Measurements from ENCODE around the gene NDUFS4.

The NDUFS4 gene

DNA sequence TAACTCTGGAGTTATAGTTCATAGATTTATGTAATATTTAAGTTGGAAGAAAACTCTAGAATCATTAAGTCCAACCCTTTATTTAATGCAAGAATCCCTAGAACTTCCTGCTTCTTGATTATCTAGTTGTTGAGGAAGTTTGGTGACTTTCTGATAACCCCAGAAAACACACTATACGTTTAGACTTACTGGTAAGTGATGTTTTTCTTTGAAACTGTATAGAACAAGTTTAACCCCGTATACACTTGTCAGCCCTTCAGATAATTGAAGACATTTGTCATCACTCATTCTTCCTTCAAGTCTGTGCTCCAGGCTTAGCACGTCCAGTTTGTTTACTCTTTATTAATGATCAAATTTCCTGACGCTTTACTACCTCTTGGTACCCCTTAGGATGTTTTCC lies 9.0 kb downstream of the NDUFS4 start:
- Histone ChIP-seq H2AFZ (ENCODE audit: low read length, unreplicated experiment) (no peak overlapping the region), H3K79me2 (ENCODE audit: control insufficient read depth, insufficient read depth, low read length, unreplicated experiment) (peaks cover 79% of the 10 kb centered on the region), H3K36me3 (ENCODE audit: insufficient read depth, low read length) (no peaks in the 10 kb centered on the region), H3K4me1 (ENCODE audit: control insufficient read depth, insufficient read depth, low read length, unreplicated experiment) (no peaks in the 10 kb centered on the region), H3K27ac (ENCODE audit: low read depth, low read length) (no peak overlapping the region), H3K4me3 (ENCODE audit: low read depth, low read length) (no peak overlapping the region), H3K27me3 (ENCODE audit: insufficient read depth, low read length) (no peaks in the 10 kb centered on the region)

DNA sequence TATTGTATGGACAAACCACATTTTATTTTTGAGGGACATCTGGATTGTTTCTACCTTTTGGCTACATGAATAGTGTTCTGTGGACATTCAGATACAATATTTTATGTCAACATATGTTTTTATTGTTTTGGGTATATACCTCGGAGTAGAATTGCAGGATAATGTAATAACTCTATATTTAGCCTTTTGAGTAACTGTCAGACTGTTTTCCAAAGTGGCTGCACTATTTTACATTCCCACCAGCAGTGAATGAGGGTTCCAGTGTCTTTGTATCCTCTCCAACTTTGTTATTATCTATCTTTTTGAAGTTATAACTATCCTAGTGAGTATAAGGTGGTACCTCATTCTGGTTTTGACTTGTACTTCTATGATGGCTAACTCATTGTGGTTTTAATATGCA lies 11.0 kb downstream of the NDUFS4 start:
- Histone ChIP-seq H3K27me3 (ENCODE audit: insufficient read depth, low read length) (no peaks in the 10 kb centered on the region), H3K36me3 (ENCODE audit: insufficient read depth, low read length) (no peaks in the 10 kb centered on the region), H3K27ac (ENCODE audit: low read depth, low read length) (no peak overlapping the region), H3K4me1 (ENCODE audit: control insufficient read depth, insufficient read depth, low read length, unreplicated experiment) (no peaks in the 10 kb centered on the region), H3K4me3 (ENCODE audit: low read depth, low read length) (no peak overlapping the region), H3K79me2 (ENCODE audit: control insufficient read depth, insufficient read depth, low read length, unreplicated experiment) (peaks cover 80% of the 10 kb centered on the region), H2AFZ (ENCODE audit: low read length, unreplicated experiment) (no peak overlapping the region)

DNA sequence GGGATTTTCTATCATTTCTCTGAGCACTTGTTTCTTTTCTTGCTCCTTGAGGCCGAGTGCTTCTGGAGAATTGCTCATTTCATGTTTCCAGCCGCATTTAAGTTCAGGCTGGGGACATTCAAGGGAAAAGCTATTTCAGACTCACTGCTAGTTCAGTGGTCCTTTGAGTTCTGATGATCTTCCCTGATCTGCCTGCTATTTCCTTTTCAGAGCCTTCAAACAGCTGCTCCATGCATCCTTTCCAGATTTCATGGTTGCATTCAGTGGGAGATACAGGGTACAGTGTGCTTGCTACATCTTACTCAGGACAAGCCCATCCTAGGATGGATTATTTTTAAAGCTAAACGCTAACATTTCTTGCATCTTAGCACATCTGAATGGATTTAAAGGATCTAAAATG lies 14.7 kb downstream of the NDUFS4 start:
- Histone ChIP-seq H3K36me3 (ENCODE audit: insufficient read depth, low read length) (0 out of 2 replicates have a peak, but pooled peaks cover 3% of the 10 kb centered on the region), H3K79me2 (ENCODE audit: control insufficient read depth, insufficient read depth, low read length, unreplicated experiment) (peaks cover 86% of the 10 kb centered on the region), H3K27me3 (ENCODE audit: insufficient read depth, low read length) (no peaks in the 10 kb centered on the region), H2AFZ (ENCODE audit: low read length, unreplicated experiment) (no peak overlapping the region), H3K4me3 (ENCODE audit: low read depth, low read length) (no peak overlapping the region), H3K4me1 (ENCODE audit: control insufficient read depth, insufficient read depth, low read length, unreplicated experiment) (no peaks in the 10 kb centered on the region), H3K27ac (ENCODE audit: low read depth, low read length) (no peak overlapping the region)

DNA sequence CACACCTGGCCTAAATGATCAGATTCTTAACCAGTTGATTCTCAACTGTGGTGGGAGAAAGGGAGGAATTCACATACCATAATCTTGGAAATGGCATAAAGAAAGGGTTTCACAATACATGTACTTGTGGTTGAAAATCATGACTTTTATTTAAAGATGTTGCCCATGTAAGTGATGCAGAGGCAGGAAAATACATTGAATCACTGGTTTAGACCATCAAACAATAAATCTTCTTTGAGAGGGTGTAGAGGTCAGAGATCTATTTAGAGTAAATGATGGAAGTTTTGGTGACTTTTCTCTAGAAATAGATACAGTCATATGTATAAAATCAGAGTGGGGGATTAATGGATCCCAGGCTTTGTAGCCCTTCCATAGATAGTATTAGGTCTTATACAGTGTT lies 15.4 kb downstream of the NDUFS4 start:
- H3K4me3 ChIP-seq (ENCODE audit: low read depth, low read length), result no peak overlapping the region
- H3K79me2 ChIP-seq (ENCODE audit: control insufficient read depth, insufficient read depth, low read length, unreplicated experiment), result peaks cover 86% of the 10 kb centered on the region
- H2AFZ ChIP-seq (ENCODE audit: low read length, unreplicated experiment), result no peak overlapping the region
- no peak overlapping the region for H3K27ac ChIP-seq (ENCODE audit: low read depth, low read length)
- no peaks in the 10 kb centered on the region for H3K27me3 ChIP-seq (ENCODE audit: insufficient read depth, low read length)
- H3K4me1 ChIP-seq (ENCODE audit: control insufficient read depth, insufficient read depth, low read length, unreplicated experiment), result no peaks in the 10 kb centered on the region
- 0 out of 2 replicates have a peak, but pooled peaks cover 3% of the 10 kb centered on the region for H3K36me3 ChIP-seq (ENCODE audit: insufficient read depth, low read length)

DNA sequence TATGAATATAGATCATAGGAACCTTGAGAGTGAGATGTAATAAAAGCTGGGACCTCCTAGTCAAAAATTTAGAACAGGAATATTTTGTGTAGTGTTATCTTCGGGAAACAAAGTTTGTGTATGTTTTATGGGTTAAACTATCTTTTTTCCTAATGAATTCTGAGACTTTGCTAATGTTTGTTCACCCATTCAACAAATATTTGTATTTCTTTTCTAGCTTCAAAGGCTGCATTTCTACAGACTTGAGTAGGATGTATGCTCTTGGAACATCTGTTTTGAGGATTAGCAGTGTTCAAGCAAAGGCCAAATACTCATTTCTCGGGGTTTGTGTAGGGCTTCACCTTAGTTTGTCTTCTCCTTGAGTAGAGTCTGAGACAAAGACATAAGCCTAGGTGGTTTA lies 16.2 kb downstream of the NDUFS4 start:
- no peaks in the 10 kb centered on the region for H3K4me1 ChIP-seq (ENCODE audit: control insufficient read depth, insufficient read depth, low read length, unreplicated experiment)
- H3K79me2 ChIP-seq (ENCODE audit: control insufficient read depth, insufficient read depth, low read length, unreplicated experiment), result peaks cover 79% of the 10 kb centered on the region
- H2AFZ ChIP-seq (ENCODE audit: low read length, unreplicated experiment), result no peak overlapping the region
- no peak overlapping the region for H3K4me3 ChIP-seq (ENCODE audit: low read depth, low read length)
- H3K36me3 ChIP-seq (ENCODE audit: insufficient read depth, low read length), result 0 out of 2 replicates have a peak, but pooled peaks cover 3% of the 10 kb centered on the region
- H3K27me3 ChIP-seq (ENCODE audit: insufficient read depth, low read length), result no peaks in the 10 kb centered on the region
- no peak overlapping the region for H3K27ac ChIP-seq (ENCODE audit: low read depth, low read length)

DNA sequence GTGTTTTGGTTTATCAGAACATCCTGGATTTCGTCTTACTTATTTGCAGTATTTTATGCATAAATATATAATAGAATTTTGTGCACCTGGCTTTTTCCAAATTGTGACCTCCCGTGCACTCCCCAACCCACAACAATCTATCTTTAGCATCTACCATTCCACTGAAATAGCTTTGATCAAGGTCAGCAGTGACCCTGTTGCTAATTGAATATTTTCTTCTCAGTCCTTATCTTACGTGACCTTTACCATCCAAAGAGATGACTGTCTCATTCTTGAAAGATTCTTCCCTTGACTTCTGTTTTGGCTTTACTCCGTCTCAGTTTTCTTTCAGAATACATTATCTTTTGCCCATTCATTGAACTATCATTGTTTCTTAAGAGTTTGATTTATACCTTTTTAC lies 18.4 kb downstream of the NDUFS4 start:
- Histone ChIP-seq H3K4me3 (ENCODE audit: low read depth, low read length) (no peak overlapping the region), H3K27me3 (ENCODE audit: insufficient read depth, low read length) (no peaks in the 10 kb centered on the region), H3K79me2 (ENCODE audit: control insufficient read depth, insufficient read depth, low read length, unreplicated experiment) (peaks cover 68% of the 10 kb centered on the region), H2AFZ (ENCODE audit: low read length, unreplicated experiment) (no peak overlapping the region), H3K36me3 (ENCODE audit: insufficient read depth, low read length) (0 out of 2 replicates have a peak, but pooled peaks cover 3% of the 10 kb centered on the region), H3K27ac (ENCODE audit: low read depth, low read length) (no peak overlapping the region), H3K4me1 (ENCODE audit: control insufficient read depth, insufficient read depth, low read length, unreplicated experiment) (no peaks in the 10 kb centered on the region)

DNA sequence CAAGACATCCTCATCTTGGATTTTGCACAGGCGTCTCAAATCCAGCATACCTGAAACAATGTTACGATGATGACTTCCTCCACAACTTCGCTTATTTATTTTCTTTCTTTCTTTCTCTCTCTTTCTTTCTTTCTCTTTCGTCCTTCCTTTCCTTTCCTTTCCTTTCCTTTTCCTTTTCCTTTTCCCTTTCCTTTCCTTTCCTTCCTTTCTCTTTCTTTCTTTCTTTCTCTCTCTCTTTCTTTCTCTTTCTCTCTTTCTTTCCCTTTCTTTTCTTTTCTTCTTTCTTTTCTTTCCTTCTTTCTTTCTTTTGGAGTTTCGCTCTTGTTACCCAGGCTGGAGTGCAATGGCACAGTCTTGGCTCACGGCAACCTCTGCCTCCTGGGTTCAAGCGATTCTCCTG lies 20.1 kb downstream of the NDUFS4 start:
- peaks cover 66% of the 10 kb centered on the region for H3K79me2 ChIP-seq (ENCODE audit: control insufficient read depth, insufficient read depth, low read length, unreplicated experiment)
- H3K36me3 ChIP-seq (ENCODE audit: insufficient read depth, low read length), result 0 out of 2 replicates have a peak, but pooled peaks cover 3% of the 10 kb centered on the region

DNA sequence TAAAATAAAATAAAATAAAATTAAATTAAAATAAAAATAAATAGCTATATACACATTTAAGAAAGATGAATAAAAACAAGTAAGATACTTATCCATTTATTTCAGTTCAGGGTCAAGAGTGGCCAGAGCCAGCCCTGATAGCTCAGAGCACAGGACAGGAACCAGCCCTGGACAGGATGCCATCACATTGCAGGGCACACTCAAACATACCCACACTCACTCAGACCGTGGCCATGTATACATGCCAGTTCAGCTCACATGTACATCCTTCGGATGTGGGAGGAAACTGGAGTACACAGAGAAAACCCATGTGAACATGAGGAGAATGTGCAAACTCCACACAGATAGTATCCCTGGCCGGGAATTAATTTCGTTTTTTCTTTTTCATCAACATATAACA lies 21.8 kb downstream of the NDUFS4 start:
- H3K79me2 ChIP-seq (ENCODE audit: control insufficient read depth, insufficient read depth, low read length, unreplicated experiment), result peaks cover 55% of the 10 kb centered on the region
- H3K4me3 ChIP-seq (ENCODE audit: low read depth, low read length), result no peak overlapping the region
- H3K36me3 ChIP-seq (ENCODE audit: insufficient read depth, low read length), result 0 out of 2 replicates have a peak, but pooled peaks cover 3% of the 10 kb centered on the region
- no peak overlapping the region for H3K27ac ChIP-seq (ENCODE audit: low read depth, low read length)
- no peak overlapping the region for H2AFZ ChIP-seq (ENCODE audit: low read length, unreplicated experiment)
- H3K27me3 ChIP-seq (ENCODE audit: insufficient read depth, low read length), result no peaks in the 10 kb centered on the region
- no peaks in the 10 kb centered on the region for H3K4me1 ChIP-seq (ENCODE audit: control insufficient read depth, insufficient read depth, low read length, unreplicated experiment)

More for the DNA sequence above, 20.1 kb downstream of the NDUFS4 start:
- H3K27me3 ChIP-seq (ENCODE audit: insufficient read depth, low read length), result no peaks in the 10 kb centered on the region
- no peak overlapping the region for H3K27ac ChIP-seq (ENCODE audit: low read depth, low read length)
- H3K4me3 ChIP-seq (ENCODE audit: low read depth, low read length), result no peak overlapping the region
- no peak overlapping the region for H2AFZ ChIP-seq (ENCODE audit: low read length, unreplicated experiment)
- H3K4me1 ChIP-seq (ENCODE audit: control insufficient read depth, insufficient read depth, low read length, unreplicated experiment), result no peaks in the 10 kb centered on the region

DNA sequence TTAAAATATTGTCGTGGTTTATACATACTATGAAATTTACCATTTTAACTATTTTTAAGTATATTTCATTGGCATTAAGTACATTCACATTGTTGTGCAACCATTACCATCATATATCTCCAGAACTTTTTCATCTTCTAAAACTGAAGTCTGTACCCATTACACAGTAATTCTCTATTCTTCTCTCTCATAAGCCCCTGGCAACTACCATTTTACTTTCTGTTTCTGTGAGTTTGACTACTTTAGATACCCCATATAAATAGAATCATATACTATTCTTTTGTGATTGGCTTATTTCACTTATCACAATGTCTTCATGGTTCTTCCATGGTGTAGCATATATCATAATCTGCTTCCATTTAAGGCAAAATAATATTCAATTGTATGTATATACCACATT lies 30.3 kb downstream of the NDUFS4 start:
- H2AFZ ChIP-seq (ENCODE audit: low read length, unreplicated experiment), result no peak overlapping the region
- H3K79me2 ChIP-seq (ENCODE audit: control insufficient read depth, insufficient read depth, low read length, unreplicated experiment), result peaks cover 76% of the 10 kb centered on the region
- H3K27me3 ChIP-seq (ENCODE audit: insufficient read depth, low read length), result no peaks in the 10 kb centered on the region
- H3K4me1 ChIP-seq (ENCODE audit: control insufficient read depth, insufficient read depth, low read length, unreplicated experiment), result no peaks in the 10 kb centered on the region
- no peak overlapping the region for H3K27ac ChIP-seq (ENCODE audit: low read depth, low read length)
- H3K4me3 ChIP-seq (ENCODE audit: low read depth, low read length), result no peak overlapping the region
- peaks cover 5% of the 10 kb centered on the region; the same call in 1 of the 2 replicates for H3K36me3 ChIP-seq (ENCODE audit: insufficient read depth, low read length)

DNA sequence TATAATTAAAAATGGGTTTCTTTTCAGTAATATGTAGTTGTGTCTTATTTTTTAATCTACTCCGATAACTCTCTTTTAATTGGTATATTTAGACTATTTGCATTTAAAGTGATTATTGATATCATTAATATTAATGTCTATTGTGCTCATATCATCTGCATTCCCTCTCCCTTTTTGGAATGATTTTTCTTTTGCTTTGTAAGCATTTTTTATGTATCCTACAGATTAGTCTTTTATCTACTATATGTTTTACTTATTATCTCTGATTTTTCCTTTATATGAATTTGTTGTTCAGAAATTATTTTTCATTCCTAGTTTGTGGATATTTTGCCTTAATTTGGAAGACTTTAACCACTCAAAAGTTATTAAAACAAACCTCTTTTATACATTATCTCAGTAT lies 34.0 kb downstream of the NDUFS4 start:
- Histone ChIP-seq H3K36me3 (ENCODE audit: insufficient read depth, low read length) (no peaks in the 10 kb centered on the region; the same call in 1 of the 2 replicates), H3K4me3 (ENCODE audit: low read depth, low read length) (no peak overlapping the region), H3K79me2 (ENCODE audit: control insufficient read depth, insufficient read depth, low read length, unreplicated experiment) (peaks cover 68% of the 10 kb centered on the region), H3K27me3 (ENCODE audit: insufficient read depth, low read length) (no peaks in the 10 kb centered on the region), H3K4me1 (ENCODE audit: control insufficient read depth, insufficient read depth, low read length, unreplicated experiment) (no peaks in the 10 kb centered on the region), H3K27ac (ENCODE audit: low read depth, low read length) (no peak overlapping the region), H2AFZ (ENCODE audit: low read length, unreplicated experiment) (no peak overlapping the region)

DNA sequence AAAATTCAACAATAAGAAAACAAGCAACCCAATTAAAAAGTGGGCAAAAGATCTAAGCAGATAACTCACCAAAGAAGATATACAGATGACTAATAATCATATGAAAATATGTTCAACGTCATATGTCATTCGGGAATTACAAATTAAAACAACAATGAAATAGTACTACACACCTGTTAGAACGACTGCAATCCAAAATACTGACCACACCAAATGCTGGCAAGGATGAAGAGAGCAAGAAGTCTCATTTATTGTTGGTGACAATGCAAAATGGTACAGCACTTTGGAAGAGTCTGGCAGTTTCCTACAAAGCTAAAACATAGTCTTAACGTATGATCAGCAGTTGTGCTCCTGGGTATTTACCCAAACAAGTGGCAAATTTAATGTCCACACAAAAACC lies 37.5 kb downstream of the NDUFS4 start:
- Histone ChIP-seq H3K36me3 (ENCODE audit: insufficient read depth, low read length) (no peaks in the 10 kb centered on the region), H3K27ac (ENCODE audit: low read depth, low read length) (no peak overlapping the region), H3K79me2 (ENCODE audit: control insufficient read depth, insufficient read depth, low read length, unreplicated experiment) (peaks cover 35% of the 10 kb centered on the region), H3K4me3 (ENCODE audit: low read depth, low read length) (no peak overlapping the region), H2AFZ (ENCODE audit: low read length, unreplicated experiment) (no peak overlapping the region), H3K27me3 (ENCODE audit: insufficient read depth, low read length) (no peaks in the 10 kb centered on the region), H3K4me1 (ENCODE audit: control insufficient read depth, insufficient read depth, low read length, unreplicated experiment) (peaks cover 6% of the 10 kb centered on the region)
